Peyer's patch (tissue), 4 donors: ENCODE measurements around the gene WDR93. TPM values are rescaled to one million over a fixed set of nuclear protein-coding genes. Genes with fewer than 3 reads are reported as not detected.
"Not testable (repeated sequence)": the region's sequence is repeated elsewhere in the genome, so short reads cannot be mapped to it uniquely, and the experiment has no call there.

Experiments used
- DNase-seq, 3 donors: peaks; one replicate each; pipeline ENCODE4 v3.0.0-alpha.2; 2017 to 2019
- H3K27ac ChIP-seq, 4 donors: fragments of 200-600 bp; sonication (generic); one replicate each; pipeline ENCODE4 v1.5.1; 2016 to 2019
- H3K27me3 ChIP-seq, 2 donors: fragments of 200-600 bp; sonication (generic); one replicate each; pipeline ENCODE4 v1.5.1; 2019
- H3K36me3 ChIP-seq, 3 donors: fragments of 200-600 bp; sonication (generic); one replicate each; pipeline ENCODE4 v1.5.1; 2016 to 2019
- H3K4me1 ChIP-seq, 4 donors: fragments of 200-600 bp; sonication (generic); one replicate each; pipeline ENCODE4 v1.5.1; 2016 to 2019
- H3K4me3 ChIP-seq, 4 donors: fragments of 200-600 bp; sonication (generic); 1 replicate in 3 of 4; 2 replicates in 1 of 4; pipeline ENCODE4 v1.5.1; 2016 to 2019; ENCODE audit warnings: mild to moderate bottlenecking in 1 of 4
- H3K9me3 ChIP-seq, 4 donors: fragments of 200-600 bp; sonication (generic); one replicate each; pipeline ENCODE4 v1.5.1; 2016 to 2019; ENCODE audit warnings: mild to moderate bottlenecking in 1 of 4
- CTCF ChIP-seq, 6 experiments: fragments of 450-650 bp in 4 of 6; fragments of 200-600 bp in 2 of 6; sonication (generic) in 1 of 6; IDR thresholded peaks; one replicate each; pipeline ENCODE4 v1.5.1; 2017 to 2019; ENCODE audit warnings: antibody characterized with exemption in 6 of 6, mild to moderate bottlenecking in 3 of 6, moderate library complexity in 1 of 6
- POLR2A ChIP-seq, 2 donors: fragments of 450-650 bp; IDR thresholded peaks; one replicate each; pipeline ENCODE4 v1.5.1; 2017; ENCODE audit warnings: antibody characterized with exemption in 2 of 2, mild to moderate bottlenecking in 2 of 2, moderate library complexity in 2 of 2
- total RNA-seq, 4 donors: library from RNA; depleted of rRNA; stranded (reverse); fragments of >200 nt; gene quantifications; one replicate each; pipeline ENCODE4 v1.1.0, GENCODE V29; 2016

Gene WDR93
- total RNA-seq, 4 donors from 2014 or later = 1.0 TPM; not detected in 3

GRCh38 chr15:89679212-89679611, 11.4 kb upstream of the WDR93 start, which contains the start of gene PLIN1:
PLIN1 (minus strand) TSS chr15:89679367; CDS start chr15:89677489, 1,878 bp downstream.
- Histone ChIP-seq H3K9me3 (no peaks in the 10 kb centered on the region), H3K36me3 (peaks cover 0 to 6% (median 0%) of the 10 kb centered on the region in 3 donors), H3K27ac (peak within 1 kb of the TSS in 3 of 4 donors; percentile 32 to 92 (median 49)), H3K27me3 (no peaks in the 10 kb centered on the region), H3K4me3 (no peak within 1 kb of the TSS), H3K4me1 (peaks cover 0 to 8% (median 0%) of the 10 kb centered on the region in 4 donors)
- DNase-seq = no peak
- TF ChIP-seq CTCF (IDR thresholded peaks at IDR 0.05) (no peak), POLR2A (IDR thresholded peaks at IDR 0.05) (no peak)

- Histone ChIP-seq H3K4me3 (no peak overlapping the region), H3K27me3 (no peaks in the 10 kb centered on the region), H3K36me3 (peaks cover 0 to 6% (median 0%) of the 10 kb centered on the region in 3 donors), H3K27ac (peak overlapping the region in 3 of 4 donors; percentile 32 to 92 (median 49)), H3K4me1 (peaks cover 0 to 8% (median 0%) of the 10 kb centered on the region in 4 donors), H3K9me3 (no peaks in the 10 kb centered on the region)
- TF ChIP-seq POLR2A (IDR thresholded peaks at IDR 0.05) (no peak), CTCF (IDR thresholded peaks at IDR 0.05) (no peak)
- peak in 2 of 3 donors; percentile 65 to 87 for DNase-seq
Measured at GRCh38 chr15:89680282-89680873, 10.2 kb upstream of the WDR93 start.

- Histone ChIP-seq H3K4me3 (no peak overlapping the region), H3K36me3 (peaks cover 0 to 6% (median 0%) of the 10 kb centered on the region in 3 donors), H3K4me1 (peaks cover 0 to 8% (median 0%) of the 10 kb centered on the region in 4 donors), H3K27ac (peak overlapping the region in 3 of 4 donors; percentile 32 to 92 (median 49)), H3K9me3 (no peaks in the 10 kb centered on the region), H3K27me3 (no peaks in the 10 kb centered on the region)
- TF ChIP-seq CTCF (IDR thresholded peaks at IDR 0.05) (no peak), POLR2A (IDR thresholded peaks at IDR 0.05) (no peak)
- DNase-seq = no peak
Measured at GRCh38 chr15:89681146-89681545, 9.5 kb upstream of the WDR93 start.

- H3K9me3 ChIP-seq = no peaks in the 10 kb centered on the region
- TF ChIP-seq POLR2A (IDR thresholded peaks at IDR 0.05) = no peak
- TF ChIP-seq CTCF (IDR thresholded peaks at IDR 0.05) = peak in 1 of 6 experiments; percentile 35
- peaks cover 0 to 6% (median 0%) of the 10 kb centered on the region in 3 donors for H3K36me3 ChIP-seq
- DNase-seq = no peak
- H3K27me3 ChIP-seq = no peaks in the 10 kb centered on the region
- peaks cover 0 to 22% (median under 1%) of the 10 kb centered on the region in 4 donors for H3K4me1 ChIP-seq
- H3K4me3 ChIP-seq = no peak overlapping the region
- H3K27ac ChIP-seq = no peak overlapping the region
Measured at GRCh38 chr15:89685995-89686394, 4.6 kb upstream of the WDR93 start.

GRCh38 chr15:89686522-89686921, 4.1 kb upstream of the WDR93 start:
- H3K4me1 ChIP-seq = peaks cover 0 to 21% (median 1%) of the 10 kb centered on the region in 4 donors

GRCh38 chr15:89689930-89690275, 708 bp upstream of the WDR93 start:
- DNase-seq, H3K36me3 ChIP-seq, H3K9me3 ChIP-seq, H3K27me3 ChIP-seq: not testable (repeated sequence)
- peak overlapping the region; percentile 38 to 88 (median 62) for H3K27ac ChIP-seq
- H3K4me3 ChIP-seq = peak overlapping the region; percentile 64 to 83 (median 68)
- H3K4me1 ChIP-seq = peaks cover 0 to 21% (median 1%) of the 10 kb centered on the region in 4 donors

More at GRCh38 chr15:89686522-89686921, 4.1 kb upstream of the WDR93 start:
- TF ChIP-seq CTCF (IDR thresholded peaks at IDR 0.05) (no peak), POLR2A (IDR thresholded peaks at IDR 0.05) (no peak)
- Histone ChIP-seq H3K27ac (no peak overlapping the region), H3K4me3 (no peak overlapping the region), H3K27me3 (no peaks in the 10 kb centered on the region), H3K9me3 (no peaks in the 10 kb centered on the region), H3K36me3 (peaks cover 0 to 6% (median 0%) of the 10 kb centered on the region in 3 donors)
- DNase-seq = no peak
